DMS153 (cell line): ENCODE data around the gene INS.

Experiments
- DNase-seq: peaks from one replicate; lab custom pipeline; 2025; lab: John Stamatoyannopoulos, UW

The INS gene

DNA sequence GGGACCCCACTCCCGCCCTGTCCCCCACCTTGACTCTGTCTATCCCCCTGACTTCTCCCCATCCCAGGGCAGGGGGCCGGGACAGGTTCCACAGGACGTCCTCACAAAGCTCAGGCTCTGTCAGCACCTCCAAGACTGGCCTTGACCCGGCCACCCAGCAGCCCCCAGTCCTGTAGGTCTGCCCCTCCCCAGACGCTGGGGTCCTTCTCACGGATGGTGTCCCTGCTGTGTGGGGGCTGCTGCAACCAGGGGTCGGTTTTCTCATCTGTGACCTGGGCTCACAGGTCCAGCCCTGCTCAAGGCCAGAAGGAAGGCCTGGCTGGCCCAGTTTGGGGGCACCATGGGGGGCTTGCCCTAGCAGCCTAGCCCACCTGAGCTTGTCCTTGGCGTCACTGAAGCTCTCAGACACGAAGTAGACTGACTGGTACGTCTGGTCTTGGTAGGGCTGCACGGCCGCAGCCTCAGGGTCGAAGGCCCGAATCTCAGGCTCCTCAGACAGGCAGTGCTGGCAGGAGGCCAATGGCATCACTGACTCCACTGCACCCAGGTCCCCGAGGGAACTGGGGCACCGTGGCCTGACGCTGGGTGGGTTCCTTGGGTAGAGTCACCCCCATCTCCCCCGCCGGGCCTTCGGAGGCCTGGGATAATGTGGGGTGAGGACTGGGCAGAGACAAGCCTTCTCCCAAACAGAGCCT is 4.0 kb upstream of the INS start:
- DNase-seq = no peak

DNA sequence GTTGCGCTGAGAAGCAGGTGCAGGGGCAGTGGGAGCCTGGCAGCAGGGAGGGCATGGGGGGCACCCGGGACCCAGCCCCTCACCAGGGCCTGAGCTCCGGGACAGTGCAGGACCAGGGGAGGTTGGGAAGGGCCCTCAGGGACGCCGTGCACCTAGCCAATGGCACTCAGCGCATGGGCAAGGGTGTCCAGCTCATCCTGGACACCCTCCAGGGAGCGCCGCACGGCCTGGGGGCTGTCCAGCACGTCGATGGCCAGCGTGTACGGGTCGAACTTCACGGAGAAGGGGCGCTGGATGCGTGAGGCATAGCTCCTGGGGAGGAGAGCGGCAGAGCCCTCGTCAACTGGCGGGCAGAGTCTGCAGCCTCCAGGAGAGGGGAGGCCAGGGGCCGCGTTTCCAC is 3.1 kb upstream of the INS start:
- no peak for DNase-seq

GRCh38 chr11:2163428-2163978 is 2.5 kb upstream of the INS start:
- no peak for DNase-seq

GRCh38 chr11:2159536-2160413 is 1.2 kb downstream of the INS start:
- no peak for DNase-seq

GRCh38 chr11:2158966-2159365 is 2.0 kb downstream of the INS start:
- no peak for DNase-seq

GRCh38 chr11:2158296-2158737 is 2.7 kb downstream of the INS start:
- DNase-seq = no peak

DNA sequence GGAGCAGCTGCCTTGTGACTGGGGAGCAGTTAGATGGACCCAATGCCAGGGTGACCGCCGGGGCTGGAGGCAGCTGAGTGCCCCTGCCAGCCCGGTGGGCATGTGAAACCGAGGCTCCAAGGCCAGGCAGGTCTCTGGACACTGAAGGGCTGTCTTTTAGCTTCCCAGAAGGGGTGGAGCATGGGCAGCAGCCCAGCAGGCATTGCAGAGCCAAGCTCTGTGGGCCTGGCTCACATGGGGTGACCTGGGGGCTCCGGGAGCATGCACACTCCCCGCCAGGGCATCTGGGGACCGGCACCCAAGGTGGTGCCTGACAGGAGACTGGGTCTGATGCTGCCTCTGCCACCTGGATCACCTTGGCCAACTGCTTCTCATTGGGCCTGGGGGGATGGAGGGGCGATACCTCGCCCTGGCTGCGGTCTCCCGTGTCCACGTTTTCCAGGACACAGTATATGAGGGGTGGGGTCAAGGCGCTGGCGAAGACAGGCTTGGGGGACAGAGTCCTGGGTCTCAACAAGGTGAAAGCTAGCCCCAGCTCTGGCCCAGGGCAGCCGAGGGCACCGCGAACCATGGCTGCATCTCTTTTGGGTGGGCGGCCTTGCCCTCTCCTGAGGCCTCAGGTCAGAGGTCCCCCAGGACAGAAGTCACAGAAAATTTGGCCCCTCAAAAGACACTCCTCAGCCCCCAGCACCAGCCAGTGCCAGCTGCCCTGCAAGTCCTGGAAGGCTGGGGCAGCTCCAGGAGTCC is 3.5 kb downstream of the INS start:
- no peak for DNase-seq

DNA sequence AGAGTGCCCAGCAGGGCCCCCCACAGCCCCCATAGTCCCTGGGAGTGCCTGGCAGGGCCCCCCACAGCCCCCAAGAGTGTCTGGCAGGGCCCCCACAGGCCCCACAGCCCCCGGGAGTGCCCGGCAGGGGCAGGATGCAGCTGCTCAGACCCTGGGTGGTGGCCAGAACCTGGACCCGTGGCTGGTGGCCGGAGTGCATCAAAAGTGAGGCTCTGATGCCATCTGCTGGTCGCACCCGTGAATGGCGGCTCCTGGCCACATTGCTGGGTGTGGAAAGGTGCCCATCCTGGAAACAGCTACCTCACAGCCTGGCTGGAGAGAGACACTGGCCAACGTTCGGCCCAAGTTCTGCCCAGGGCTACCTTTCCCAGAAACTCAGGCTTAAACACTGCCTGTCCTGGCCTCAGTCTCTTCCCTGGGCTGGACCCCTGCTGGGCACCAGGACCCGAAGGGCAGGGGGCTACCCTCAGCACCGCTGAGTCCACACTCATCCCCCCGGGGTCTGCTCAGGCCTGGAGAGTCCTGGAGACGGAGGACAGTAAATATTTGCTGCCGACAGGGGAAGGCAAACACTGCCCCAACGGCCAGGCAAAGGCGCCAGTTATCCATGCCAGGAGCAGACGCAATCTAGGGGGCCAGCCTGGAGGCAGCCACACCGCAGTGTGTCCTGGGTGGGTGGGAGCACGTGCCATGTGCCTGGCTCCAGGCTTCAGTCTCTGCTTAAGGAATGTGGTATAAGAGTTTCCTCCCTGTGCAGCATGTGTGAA is 4.4 kb downstream of the INS start:
- DNase-seq = peak; percentile 25

DNA sequence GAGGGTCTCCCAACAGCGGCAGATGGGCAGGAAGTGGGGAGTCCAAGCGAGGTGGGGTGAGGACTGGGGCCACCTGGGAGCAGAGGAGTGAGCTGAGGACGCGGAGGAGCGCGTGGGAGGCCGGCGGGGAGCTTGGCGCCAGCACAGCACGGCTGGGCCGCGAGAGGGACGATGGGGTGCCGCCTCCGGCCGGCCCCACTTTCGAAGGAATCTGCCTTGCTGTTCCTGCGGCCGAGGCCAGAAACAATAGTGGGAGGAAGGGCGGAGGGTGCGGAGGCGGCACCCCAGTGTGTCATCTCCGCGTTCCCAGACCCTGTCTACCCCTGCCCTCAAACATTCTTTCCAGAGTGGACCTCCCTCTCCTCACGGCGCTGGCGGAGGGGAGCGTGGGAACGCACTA is 5.5 kb downstream of the INS start:
- DNase-seq = no peak

- DNase-seq = no peak
Observed at GRCh38 chr11:2154889-2155288, 6.1 kb downstream of the INS start.

DNA sequence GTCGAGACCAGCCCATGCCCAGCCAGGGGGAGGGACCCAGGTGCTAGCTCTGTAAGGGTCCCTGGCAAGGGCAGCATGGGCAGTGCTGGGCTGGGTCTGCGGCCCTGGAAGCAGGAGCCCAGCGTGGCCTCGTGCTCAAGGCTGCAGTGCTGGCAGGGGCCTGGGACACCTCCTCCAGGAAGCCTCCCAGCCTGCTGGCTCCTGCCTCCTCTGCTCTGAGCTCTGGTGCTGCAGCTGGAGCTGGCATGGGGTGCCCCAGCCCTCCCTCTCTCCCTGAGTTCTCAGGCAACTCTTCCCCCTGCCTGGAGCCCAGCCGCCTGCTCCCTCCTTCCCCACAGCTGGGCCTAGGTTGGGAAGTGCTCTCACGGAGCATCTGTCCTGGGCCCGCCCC is 6.8 kb downstream of the INS start:
- DNase-seq = no peak

GRCh38 chr11:2153581-2154194 is 7.3 kb downstream of the INS start:
- DNase-seq = no peak

GRCh38 chr11:2151500-2152257 is 9.3 kb downstream of the INS start:
- DNase-seq = peak; percentile 46

- no peak for DNase-seq
Observed at GRCh38 chr11:2149864-2150847, 10.9 kb downstream of the INS start.

GRCh38 chr11:2149460-2149859 is 11.5 kb downstream of the INS start:
- no peak for DNase-seq

- DNase-seq = no peak
Observed at GRCh38 chr11:2148595-2148994, 12.4 kb downstream of the INS start.

DNA sequence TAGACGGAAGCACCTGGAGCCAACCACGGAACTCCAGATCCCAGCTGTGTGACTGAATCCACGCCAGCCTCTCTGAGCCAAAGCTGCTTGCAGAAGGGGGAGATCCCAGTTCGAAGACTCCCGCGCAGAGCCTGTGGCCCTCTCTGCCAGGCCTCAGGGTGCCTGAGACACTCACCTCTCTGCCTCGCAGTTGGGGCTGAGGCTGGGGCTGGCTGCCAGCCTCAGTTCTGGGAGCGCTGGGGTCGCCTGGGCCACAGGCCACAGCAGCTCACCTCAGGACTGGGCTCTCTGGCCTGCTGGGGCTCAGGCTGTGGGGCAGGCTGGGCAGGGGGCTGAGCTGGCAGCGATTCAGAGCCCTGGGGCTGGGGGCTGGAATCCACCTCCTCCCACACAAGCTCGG is 13.6 kb downstream of the INS start:
- no peak for DNase-seq

GRCh38 chr11:2146051-2146450 is 15.0 kb downstream of the INS start:
- no peak for DNase-seq

DNA sequence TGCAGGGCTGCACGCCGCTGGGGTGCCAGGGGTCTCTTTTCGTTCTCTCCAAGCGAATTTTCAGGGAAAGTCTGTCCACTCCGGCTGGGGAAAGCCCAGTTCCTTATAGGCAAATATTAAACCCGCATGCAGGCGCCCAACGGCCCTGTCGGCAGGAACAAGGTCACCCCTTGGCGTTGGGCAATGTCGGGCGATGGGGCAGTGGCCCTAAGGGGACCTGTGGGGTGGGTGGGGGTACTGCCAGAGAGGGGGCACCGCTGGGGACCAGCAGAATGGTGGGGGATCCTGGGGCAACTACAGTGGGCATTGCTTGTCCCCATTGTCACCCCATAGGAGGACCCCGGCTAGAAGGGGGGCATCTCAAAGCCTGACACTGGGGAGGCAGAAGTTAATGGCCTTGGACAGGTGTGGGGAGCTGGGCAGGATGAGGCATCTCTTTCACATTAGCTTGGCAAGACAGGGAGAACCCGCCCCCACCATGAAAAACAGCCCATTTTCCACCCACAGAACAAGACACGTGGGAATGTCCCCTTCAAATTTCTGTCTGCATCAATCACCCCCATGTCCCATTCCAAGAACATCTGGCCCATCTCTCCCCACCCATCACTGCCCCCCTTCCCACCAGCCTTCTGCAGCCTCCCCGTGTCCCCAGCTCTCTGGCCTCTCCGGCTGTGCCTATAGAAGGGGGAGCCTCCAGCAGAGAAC is 16.3 kb downstream of the INS start:
- no peak for DNase-seq
